ENCODE measurements around the gene SLC2A2. TPM values are rescaled to one million over a fixed set of nuclear protein-coding genes. Genes with fewer than 3 reads are reported as not detected.

The SLC2A2 gene
- total and polyA plus RNA-seq, 7 donors: not detected

- intact Hi-C loops (cut with DNase I): no loop called here
- no peak overlapping the region for H3K27ac ChIP-seq
- WGBS, 2 donors: 62 to 88% methylated on average over 2 of the region's 2 CpGs
- no peak overlapping the region for H3K4me3 ChIP-seq
- no peaks in the 10 kb centered on the region for H3K27me3 ChIP-seq
- DNase-seq: no peak
- no peaks in the 10 kb centered on the region for H3K9me3 ChIP-seq
- TF ChIP-seq POLR2AphosphoS5 (IDR thresholded peaks at IDR 0.05) (no peak), EP300 (IDR thresholded peaks at IDR 0.05) (no peak), POLR2A (IDR thresholded peaks at IDR 0.05) (no peak), CTCF (IDR thresholded peaks at IDR 0.05) (no peak)
- H3K36me3 ChIP-seq: no peaks in the 10 kb centered on the region
- H3K4me1 ChIP-seq: peaks cover 0 to 5% (median under 1%) of the 10 kb centered on the region in 4 donors
Observed at GRCh38 chr3:170992854-170993253, 33.7 kb downstream of the SLC2A2 start.

- no peak for DNase-seq
- H3K27ac ChIP-seq: no peak overlapping the region
- intact Hi-C loops (cut with DNase I): no loop called here
- no peaks in the 10 kb centered on the region for H3K36me3 ChIP-seq
- H3K4me3 ChIP-seq: no peak overlapping the region
- TF ChIP-seq EP300 (IDR thresholded peaks at IDR 0.05) (no peak), CTCF (IDR thresholded peaks at IDR 0.05) (no peak), POLR2A (IDR thresholded peaks at IDR 0.05) (no peak), POLR2AphosphoS5 (IDR thresholded peaks at IDR 0.05) (no peak)
- 87 to 90% methylated on average over 2 of the region's 2 CpGs for WGBS, 2 donors
- H3K27me3 ChIP-seq: no peaks in the 10 kb centered on the region
- no peaks in the 10 kb centered on the region for H3K9me3 ChIP-seq
- no peaks in the 10 kb centered on the region for H3K4me1 ChIP-seq
Observed at GRCh38 chr3:170991664-170992063, 34.9 kb downstream of the SLC2A2 start.

GRCh38 chr3:170989100-170989648 is 37.3 kb downstream of the SLC2A2 start:
- Histone ChIP-seq H3K27ac (no peak overlapping the region), H3K27me3 (no peaks in the 10 kb centered on the region), H3K4me1 (no peaks in the 10 kb centered on the region), H3K36me3 (no peaks in the 10 kb centered on the region), H3K4me3 (no peak overlapping the region), H3K9me3 (peaks cover 0 to 2% (median 0%) of the 10 kb centered on the region in 4 donors)
- no peak for DNase-seq
- TF ChIP-seq CTCF (IDR thresholded peaks at IDR 0.05) (no peak), EP300 (IDR thresholded peaks at IDR 0.05) (no peak), POLR2AphosphoS5 (IDR thresholded peaks at IDR 0.05) (no peak), POLR2A (IDR thresholded peaks at IDR 0.05) (no peak)
- intact Hi-C loops (cut with DNase I): no loop called here
- 95% methylated on average over 5 of the region's 5 CpGs for WGBS, 2 donors

GRCh38 chr3:170988378-170988777 is 38.1 kb downstream of the SLC2A2 start:
- TF ChIP-seq EP300 (IDR thresholded peaks at IDR 0.05) (no peak), POLR2AphosphoS5 (IDR thresholded peaks at IDR 0.05) (no peak), POLR2A (IDR thresholded peaks at IDR 0.05) (no peak), CTCF (IDR thresholded peaks at IDR 0.05) (no peak)
- H3K27ac ChIP-seq: no peak overlapping the region
- intact Hi-C loops (cut with DNase I): no loop called here

GRCh38 chr3:170985304-170985703 is 41.2 kb downstream of the SLC2A2 start:
- Histone ChIP-seq H3K27ac (no peak overlapping the region), H3K4me3 (no peak overlapping the region), H3K4me1 (no peaks in the 10 kb centered on the region), H3K27me3 (no peaks in the 10 kb centered on the region), H3K36me3 (no peaks in the 10 kb centered on the region), H3K9me3 (peaks cover 0 to 3% (median 0%) of the 10 kb centered on the region in 4 donors)
- intact Hi-C loops (cut with DNase I): no loop called here
- 28 to 74% methylated on average over 2 of the region's 2 CpGs for WGBS, 2 donors
- DNase-seq: no peak
- TF ChIP-seq POLR2AphosphoS5 (IDR thresholded peaks at IDR 0.05): no peak
- no peak for TF ChIP-seq CTCF (IDR thresholded peaks at IDR 0.05)
- no peak for TF ChIP-seq POLR2A (IDR thresholded peaks at IDR 0.05)
- TF ChIP-seq EP300 (IDR thresholded peaks at IDR 0.05): no peak

More at GRCh38 chr3:170988378-170988777, 38.1 kb downstream of the SLC2A2 start:
- Histone ChIP-seq H3K4me1 (no peaks in the 10 kb centered on the region), H3K9me3 (peaks cover 0 to 3% (median 0%) of the 10 kb centered on the region in 4 donors), H3K36me3 (no peaks in the 10 kb centered on the region), H3K27me3 (no peaks in the 10 kb centered on the region), H3K4me3 (no peak overlapping the region)
- WGBS, 2 donors: 83 to 90% methylated on average over 3 of the region's 3 CpGs
- DNase-seq: no peak
